Breast epithelium (tissue), 4 donors: ENCODE results near the gene RNF31. TPM values are rescaled to one million over a fixed set of nuclear protein-coding genes. Genes with fewer than 3 reads are reported as not detected.

Source experiments
- DNase-seq, 2 donors: peaks; one replicate each; pipeline ENCODE4 v3.0.0-alpha.2; 2019; ENCODE audit warnings: low spot score in 2 of 2
- H3K27ac ChIP-seq, 2 donors: fragments of 200-600 bp; sonication (generic) in 1 of 2; one replicate each; pipeline ENCODE4 v1.5.1; 2016 to 2019; ENCODE audit warnings: mild to moderate bottlenecking in 1 of 2
- H3K27me3 ChIP-seq, 2 donors: fragments of 200-600 bp; sonication (generic) in 1 of 2; one replicate each; pipeline versions ENCODE4 v1.5.1 to v1.6.0; 2017 to 2019; ENCODE audit warnings: control low read depth in 1 of 2, mild to moderate bottlenecking in 1 of 2
- H3K36me3 ChIP-seq: fragments of 200-600 bp; one replicate; pipeline ENCODE4 v1.5.1; 2019
- H3K4me1 ChIP-seq, 2 donors: fragments of 200-600 bp; sonication (generic); one replicate each; pipeline ENCODE4 v1.5.1; 2016 to 2019; ENCODE audit warnings: control low read depth in 1 of 2
- H3K4me3 ChIP-seq, 3 donors: fragments of 200-600 bp; sonication (generic); 1 replicate in 2 of 3; 2 replicates in 1 of 3; pipeline ENCODE4 v1.5.1; 2016 to 2019; ENCODE audit warnings: mild to moderate bottlenecking in 3 of 3, moderate library complexity in 2 of 3
- H3K9me3 ChIP-seq, 2 donors: fragments of 200-600 bp; sonication (generic) in 1 of 2; one replicate each; pipeline ENCODE4 v1.5.1; 2016 to 2019; ENCODE audit warnings: control low read depth in 1 of 2
- POLR2A ChIP-seq: fragments of 450-650 bp; IDR thresholded peaks from one replicate; pipeline ENCODE4 v1.6.1; 2016; ENCODE audit warnings: antibody characterized with exemption, mild to moderate bottlenecking, moderate library complexity
- POLR2AphosphoS5 ChIP-seq, 3 donors: sonication (generic); formaldehyde crosslinking; IDR thresholded peaks; one replicate each; pipeline ENCODE4 v1.6.1; 2017; ENCODE audit warnings: antibody characterized with exemption in 3 of 3
- intact Hi-C: fragments of 100-400 bp; cut with DNase I; formaldehyde crosslinking; loops from one replicate; pipeline ENCODE4 v1.15.1; 2023; ENCODE audit warnings: low total_unique reads
- total RNA-seq, 3 donors: library from RNA; depleted of rRNA; stranded (reverse); fragments of >200 nt; gene quantifications; one replicate each; pipeline ENCODE4 v1.1.0, GENCODE V29; 2016
- TF ChIP-seq, protein P1 (sequence below), 3 donors: fragments of 450-650 bp; IDR thresholded peaks; one replicate each; pipeline ENCODE4 v1.5.1; 2016 to 2017; ENCODE audit warnings: antibody characterized with exemption in 3 of 3, mild to moderate bottlenecking in 3 of 3, moderate library complexity in 3 of 3

Gene RNF31
- total RNA-seq, 3 donors from 2014 or later = 29.1 to 43.8 (median 41.0) TPM

DNA sequence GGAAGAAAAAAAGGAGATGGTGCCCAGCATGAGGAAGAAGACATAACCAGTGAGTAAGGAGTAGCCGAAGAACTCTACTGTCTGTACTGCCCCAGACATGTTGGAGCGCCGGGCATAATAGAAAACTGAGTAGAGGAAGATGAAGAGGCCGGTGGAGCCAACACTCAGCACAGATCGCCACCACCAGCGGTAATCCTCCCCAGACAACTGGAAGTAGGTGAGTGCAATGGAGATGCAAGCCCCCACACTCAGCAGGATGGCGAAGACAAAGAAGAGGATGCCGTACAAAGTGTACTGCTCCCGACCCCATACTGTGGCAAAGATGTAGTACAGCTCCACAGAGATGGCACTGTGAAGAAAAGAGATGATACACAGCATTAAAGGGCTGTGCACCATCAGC is 42.2 kb downstream of the RNF31 start:
- Histone ChIP-seq H3K27ac (peak overlapping the region in 1 of 2 donors; percentile 63), H3K4me1 (peaks cover 2 to 8% of the 10 kb centered on the region in 2 donors), H3K36me3 (peaks cover under 1% of the 10 kb centered on the region), H3K4me3 (no peak overlapping the region), H3K9me3 (no peaks in the 10 kb centered on the region), H3K27me3 (no peaks in the 10 kb centered on the region)
- intact Hi-C loops = no loop called here
- TF ChIP-seq POLR2AphosphoS5 (IDR thresholded peaks at IDR 0.05) (no peak), POLR2A (no peak)
- TF ChIP-seq, protein P1, sequence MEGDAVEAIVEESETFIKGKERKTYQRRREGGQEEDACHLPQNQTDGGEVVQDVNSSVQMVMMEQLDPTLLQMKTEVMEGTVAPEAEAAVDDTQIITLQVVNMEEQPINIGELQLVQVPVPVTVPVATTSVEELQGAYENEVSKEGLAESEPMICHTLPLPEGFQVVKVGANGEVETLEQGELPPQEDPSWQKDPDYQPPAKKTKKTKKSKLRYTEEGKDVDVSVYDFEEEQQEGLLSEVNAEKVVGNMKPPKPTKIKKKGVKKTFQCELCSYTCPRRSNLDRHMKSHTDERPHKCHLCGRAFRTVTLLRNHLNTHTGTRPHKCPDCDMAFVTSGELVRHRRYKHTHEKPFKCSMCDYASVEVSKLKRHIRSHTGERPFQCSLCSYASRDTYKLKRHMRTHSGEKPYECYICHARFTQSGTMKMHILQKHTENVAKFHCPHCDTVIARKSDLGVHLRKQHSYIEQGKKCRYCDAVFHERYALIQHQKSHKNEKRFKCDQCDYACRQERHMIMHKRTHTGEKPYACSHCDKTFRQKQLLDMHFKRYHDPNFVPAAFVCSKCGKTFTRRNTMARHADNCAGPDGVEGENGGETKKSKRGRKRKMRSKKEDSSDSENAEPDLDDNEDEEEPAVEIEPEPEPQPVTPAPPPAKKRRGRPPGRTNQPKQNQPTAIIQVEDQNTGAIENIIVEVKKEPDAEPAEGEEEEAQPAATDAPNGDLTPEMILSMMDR (IDR thresholded peaks at IDR 0.05) = no peak
- DNase-seq = no peak

DNA sequence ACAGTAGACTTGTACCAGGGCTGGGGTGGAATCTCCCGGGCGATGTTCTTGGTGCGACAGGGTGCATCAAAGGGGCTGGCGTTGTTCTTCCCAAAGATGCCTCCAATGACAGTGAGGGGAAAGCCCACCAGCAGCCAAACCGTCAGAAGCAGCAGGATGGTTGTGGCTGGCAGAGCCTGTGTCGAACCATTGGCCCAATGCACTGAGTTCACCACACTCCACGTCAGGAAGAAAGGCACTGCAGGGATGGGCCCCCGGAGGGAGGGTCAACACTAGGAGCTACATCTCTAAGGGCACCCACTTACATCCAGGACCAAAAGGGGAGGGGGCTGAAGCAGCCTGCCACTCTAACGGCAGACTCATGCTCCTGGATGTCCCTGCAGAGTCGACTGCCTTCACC is 43.1 kb downstream of the RNF31 start:
- no peak for TF ChIP-seq POLR2AphosphoS5 (IDR thresholded peaks at IDR 0.05)
- TF ChIP-seq, protein P1 (IDR thresholded peaks at IDR 0.05) = no peak
- TF ChIP-seq POLR2A = no peak
- H3K27me3 ChIP-seq = no peaks in the 10 kb centered on the region
- peaks cover 5 to 8% of the 10 kb centered on the region in 2 donors for H3K4me1 ChIP-seq
- intact Hi-C loops = no loop called here
- no peak overlapping the region for H3K4me3 ChIP-seq
- H3K27ac ChIP-seq = no peak overlapping the region
- H3K9me3 ChIP-seq = no peaks in the 10 kb centered on the region
- H3K36me3 ChIP-seq = no peaks in the 10 kb centered on the region
- no peak for DNase-seq

DNA sequence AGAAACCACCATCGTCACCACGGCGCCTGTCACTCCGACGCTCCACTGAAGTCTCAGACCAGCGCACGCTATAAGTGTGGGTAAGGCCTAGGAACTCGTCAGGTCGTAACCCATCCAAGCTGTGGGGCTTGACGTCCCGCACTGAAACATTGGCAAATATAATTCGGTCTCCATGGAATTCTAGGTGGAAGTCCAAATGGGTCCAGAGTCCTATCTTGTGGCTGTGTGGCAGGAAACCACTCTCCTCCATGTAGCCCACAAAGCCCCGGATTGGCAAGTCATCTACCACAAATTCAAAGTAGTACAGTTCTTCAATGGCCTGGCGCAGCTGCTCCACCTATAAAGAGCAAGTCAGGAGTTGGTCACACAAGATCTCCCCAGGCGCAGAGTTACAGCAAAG is 45.6 kb downstream of the RNF31 start:
- TF ChIP-seq, protein P1 (IDR thresholded peaks at IDR 0.05) = no peak
- TF ChIP-seq POLR2A (no peak), POLR2AphosphoS5 (IDR thresholded peaks at IDR 0.05) (no peak)
- Histone ChIP-seq H3K36me3 (no peaks in the 10 kb centered on the region), H3K27me3 (no peaks in the 10 kb centered on the region), H3K4me3 (no peak overlapping the region), H3K4me1 (peaks cover under 1 to 7% of the 10 kb centered on the region in 2 donors), H3K27ac (no peak overlapping the region), H3K9me3 (no peaks in the 10 kb centered on the region)
- no peak for DNase-seq
- intact Hi-C loops = no loop called here

DNA sequence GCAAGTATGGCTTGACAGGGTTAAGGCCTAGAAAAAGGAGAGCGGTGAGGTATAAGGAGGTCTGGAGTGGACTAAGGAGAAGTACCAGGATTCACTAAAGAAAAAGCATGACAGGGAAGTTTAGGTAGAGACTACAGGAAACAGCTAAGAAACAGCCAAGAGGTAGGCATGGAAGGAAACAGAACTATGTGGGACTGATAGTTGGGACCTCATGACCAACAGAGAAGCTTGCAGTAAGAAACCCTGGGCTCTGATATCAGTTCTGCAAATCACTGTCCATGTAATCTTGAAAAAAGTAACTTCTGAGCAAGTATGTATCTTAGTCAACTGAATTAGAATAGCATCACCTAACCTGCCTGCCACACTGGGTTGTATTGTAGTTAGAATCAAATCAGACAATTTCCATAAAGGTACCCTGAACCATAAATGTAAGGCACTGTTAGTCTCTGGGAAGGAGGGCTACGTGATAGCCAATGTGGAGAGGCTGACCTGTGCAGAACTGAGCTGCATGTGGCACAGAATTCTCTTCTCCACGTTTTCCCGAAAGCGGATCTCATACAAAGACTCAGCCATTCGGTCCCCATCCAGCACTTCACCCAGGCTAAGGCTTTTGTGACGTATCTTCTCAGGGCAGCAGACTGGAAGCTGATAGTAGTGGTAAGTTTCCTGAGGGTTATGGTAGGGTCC is 47.0 kb downstream of the RNF31 start:
- H3K4me1 ChIP-seq = peaks cover 0 to 7% of the 10 kb centered on the region in 2 donors
- intact Hi-C loops = no loop called here
- no peaks in the 10 kb centered on the region for H3K27me3 ChIP-seq
- no peak for DNase-seq
- H3K36me3 ChIP-seq = no peaks in the 10 kb centered on the region
- peak overlapping the region; percentile 70 to 90 (median 72) for H3K4me3 ChIP-seq
- peak overlapping the region; percentile 99 for H3K27ac ChIP-seq
- no peak for TF ChIP-seq POLR2AphosphoS5 (IDR thresholded peaks at IDR 0.05)
- no peaks in the 10 kb centered on the region for H3K9me3 ChIP-seq

DNA sequence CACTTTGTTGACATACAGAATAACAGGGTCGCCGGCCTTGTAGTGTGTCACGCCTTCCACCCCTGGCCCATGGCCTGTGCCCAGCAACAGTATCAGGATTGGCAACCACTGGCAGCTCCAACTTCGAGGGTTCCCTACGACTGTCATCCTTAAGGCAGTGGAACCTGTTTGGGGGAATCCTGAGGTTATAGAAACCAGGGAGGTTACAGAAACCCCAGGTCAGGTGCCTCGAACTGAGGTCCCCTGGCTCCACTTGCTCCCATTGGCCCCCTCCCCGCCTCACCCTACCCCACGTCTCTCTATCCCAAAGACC is 47.5 kb downstream of the RNF31 start:
- H3K36me3 ChIP-seq = no peaks in the 10 kb centered on the region
- no peak for TF ChIP-seq POLR2A
- TF ChIP-seq POLR2AphosphoS5 (IDR thresholded peaks at IDR 0.05) = no peak
- TF ChIP-seq, protein P1 (IDR thresholded peaks at IDR 0.05) = no peak
- intact Hi-C loops = no loop called here

More for the DNA sequence above, 47.5 kb downstream of the RNF31 start:
- Histone ChIP-seq H3K4me1 (peaks cover 0 to 7% of the 10 kb centered on the region in 2 donors), H3K9me3 (no peaks in the 10 kb centered on the region), H3K27me3 (no peaks in the 10 kb centered on the region), H3K4me3 (peak overlapping the region; percentile 70 to 90 (median 72)), H3K27ac (peak overlapping the region; percentile 99)
- DNase-seq = no peak
